GM12891 (cell line): ENCODE data around the gene ALKBH3.

Source experiments
- DNase-seq: peaks from one replicate; pipeline ENCODE4 v3.0.0; 2011; ENCODE audit warnings: low spot score; ENCODE audit not compliant: insufficient read length
- FAIRE-seq: peaks from 2 replicates; lab custom pipeline; 2011; peaks lifted over from hg19 to GRCh38; lab: Jason Lieb, UNC
- PAX5 ChIP-seq: IDR thresholded peaks from 2 replicates; pipeline ENCODE4 v1.6.1; 2011; ENCODE audit warnings: low read length, moderate library complexity, mild to moderate bottlenecking; ENCODE audit not compliant: insufficient read depth, severe bottlenecking
- POLR2A ChIP-seq: IDR thresholded peaks from 2 replicates; pipeline ENCODE4 v1.6.1; 2011; ENCODE audit warnings: low read depth, low read length, control low read depth
- POLR2AphosphoS5 ChIP-seq: IDR thresholded peaks from 2 replicates; pipeline ENCODE4 v1.6.1; 2011; ENCODE audit warnings: low read depth, low read length, control low read depth
- POU2F2 ChIP-seq: IDR thresholded peaks from 2 replicates; pipeline ENCODE4 v1.6.1; 2011; ENCODE audit warnings: low read depth, mild to moderate bottlenecking, control low read depth, low read length, moderate library complexity
- SPI1 ChIP-seq: IDR thresholded peaks from 2 replicates; pipeline ENCODE4 v1.6.1; 2011; ENCODE audit warnings: low read depth, low read length, control low read depth
- TAF1 ChIP-seq: IDR thresholded peaks from 2 replicates; pipeline ENCODE4 v1.6.1; 2011; ENCODE audit warnings: low read depth, low read length, control low read depth

The ALKBH3 gene

GRCh38 chr11:43919852-43920597 is 39.4 kb downstream of the ALKBH3 start:
- no peak for FAIRE-seq

DNA sequence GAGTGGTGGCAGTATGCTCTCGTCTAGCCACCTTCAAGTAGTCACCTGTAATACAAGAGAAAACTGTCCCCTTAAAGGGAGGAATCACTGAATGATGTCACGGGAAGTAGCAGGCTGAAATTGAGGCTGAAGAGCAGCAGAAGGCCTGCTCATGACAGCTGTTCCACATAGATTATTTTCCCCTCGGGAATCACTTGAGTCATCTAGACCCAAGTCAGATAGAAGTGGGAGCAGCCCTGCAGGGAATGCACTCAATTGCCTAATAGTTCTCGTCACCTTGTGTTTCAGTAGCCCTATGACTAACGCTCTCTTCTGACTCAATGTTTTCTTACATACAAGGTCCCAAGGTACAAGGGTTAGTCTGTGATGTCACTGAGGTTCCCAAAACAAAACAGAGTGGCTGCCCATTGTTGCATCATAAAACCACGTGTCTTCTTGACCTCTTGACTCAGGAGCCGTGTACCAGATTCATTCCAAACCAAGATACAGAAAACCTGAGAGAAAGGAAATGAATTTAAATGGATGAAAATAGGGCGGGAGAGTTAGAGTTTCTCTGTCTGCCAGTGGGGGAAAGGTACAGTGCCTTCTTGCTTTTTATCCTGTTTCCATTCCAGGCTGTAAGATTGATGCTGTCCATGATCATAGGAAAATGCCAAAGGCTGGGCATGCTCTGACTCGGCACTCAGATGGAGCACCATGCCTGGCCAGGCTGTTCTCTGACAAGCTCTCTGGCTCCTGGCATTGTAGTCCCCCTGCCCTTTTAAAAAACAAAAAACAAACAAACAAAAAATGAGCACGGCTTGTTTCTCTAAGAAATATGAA is 40.2 kb downstream of the ALKBH3 start:
- no peak for DNase-seq
- TF ChIP-seq SPI1 (no peak), POLR2A (no peak), PAX5 (no peak), POLR2AphosphoS5 (no peak), POU2F2 (no peak), TAF1 (no peak)
- no peak for FAIRE-seq

More at GRCh38 chr11:43919852-43920597, 39.4 kb downstream of the ALKBH3 start:
- TF ChIP-seq POLR2A = no peak
- TF ChIP-seq POLR2AphosphoS5 = no peak
- TF ChIP-seq POU2F2 = no peak
- TF ChIP-seq TAF1 = no peak
- no peak for TF ChIP-seq PAX5
- TF ChIP-seq SPI1 = no peak
- DNase-seq = no peak

DNA sequence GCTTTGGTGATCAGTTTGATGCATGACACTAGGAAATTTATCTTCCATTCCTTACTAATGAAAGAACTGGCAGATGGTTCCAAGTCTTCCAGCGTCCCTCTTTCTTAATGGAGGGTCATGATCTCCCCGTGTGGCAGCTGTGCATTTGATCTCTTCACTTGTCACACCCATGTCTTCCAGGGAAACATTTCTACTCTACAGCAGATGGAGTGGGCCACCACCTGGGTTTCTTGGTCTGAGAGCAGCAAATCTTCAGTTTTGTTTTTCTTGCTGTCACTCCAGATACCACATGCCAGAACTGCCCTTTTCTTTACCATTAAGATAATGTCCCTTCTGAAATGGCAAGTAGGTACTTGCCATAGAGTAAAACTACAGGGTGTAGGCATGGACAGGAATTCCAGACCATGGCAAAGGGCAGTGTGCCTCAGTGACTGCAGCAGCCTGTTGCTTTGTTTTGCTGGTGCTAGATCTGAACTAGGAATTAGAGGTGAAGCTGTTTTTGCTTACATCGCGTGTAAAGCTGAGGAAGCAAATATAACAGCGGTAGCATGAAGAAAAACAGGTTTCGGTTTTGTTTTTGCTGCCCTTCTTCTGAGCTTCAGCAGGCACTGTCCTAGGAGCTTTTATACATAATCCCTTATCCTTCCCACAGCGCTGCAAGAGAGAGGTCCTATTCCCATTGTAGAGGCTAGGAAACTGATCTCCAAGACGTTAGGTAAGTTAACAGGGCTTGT is 41.1 kb downstream of the ALKBH3 start:
- no peak for TF ChIP-seq POU2F2
- FAIRE-seq (no peak), DNase-seq (no peak)

GRCh38 chr11:43922295-43922648 is 41.6 kb downstream of the ALKBH3 start:
- DNase-seq (no peak), FAIRE-seq (no peak)
- TF ChIP-seq POLR2A (no peak), PAX5 (no peak), TAF1 (no peak), SPI1 (no peak), POU2F2 (no peak)

DNA sequence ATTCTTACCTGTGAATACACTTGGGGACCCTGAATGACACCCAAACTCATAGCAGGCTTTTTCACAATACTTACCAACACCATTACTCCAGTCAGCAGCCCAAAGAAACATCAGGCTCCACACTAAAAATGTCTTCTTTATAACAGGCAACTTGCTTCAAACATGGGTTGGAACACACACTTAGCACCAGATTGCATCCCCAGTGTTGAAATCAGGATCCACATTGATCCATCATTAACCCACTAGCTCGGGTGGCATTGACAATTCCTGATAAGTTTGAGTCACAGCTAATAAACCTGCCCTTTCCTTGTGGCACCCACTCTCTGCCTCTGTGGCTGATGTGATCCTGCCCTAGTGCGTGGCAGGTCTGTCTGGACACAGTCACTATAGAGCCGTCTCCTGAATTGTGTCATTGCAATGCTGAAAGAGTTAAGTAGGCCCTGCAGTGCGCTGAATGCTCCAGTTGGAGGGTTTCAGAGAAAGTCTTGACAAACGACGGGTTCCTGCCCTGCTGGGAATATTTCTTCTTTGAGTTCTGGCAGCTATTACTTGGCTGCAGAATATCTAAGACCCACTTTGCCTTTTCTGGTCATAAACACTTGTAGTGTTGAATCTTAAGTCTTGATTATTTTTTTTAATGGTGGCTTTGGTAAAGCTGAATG is 42.2 kb downstream of the ALKBH3 start:
- FAIRE-seq = no peak
- no peak for TF ChIP-seq TAF1
- TF ChIP-seq POLR2A = no peak
- no peak for TF ChIP-seq PAX5
- no peak for TF ChIP-seq POLR2AphosphoS5
- no peak for TF ChIP-seq POU2F2
- DNase-seq = no peak

- DNase-seq = no peak
- no peak for FAIRE-seq
- TF ChIP-seq PAX5 = no peak
- no peak for TF ChIP-seq POLR2A
- TF ChIP-seq POLR2AphosphoS5 = no peak
- no peak for TF ChIP-seq SPI1
- no peak for TF ChIP-seq POU2F2
- no peak for TF ChIP-seq TAF1
Observed at GRCh38 chr11:43923406-43924111, 42.9 kb downstream of the ALKBH3 start.

- FAIRE-seq (no peak), DNase-seq (no peak)
- TF ChIP-seq POLR2A (no peak), PAX5 (no peak), POU2F2 (no peak), SPI1 (no peak), TAF1 (no peak), POLR2AphosphoS5 (no peak)
Observed at GRCh38 chr11:43924112-43924855, 43.7 kb downstream of the ALKBH3 start.

GRCh38 chr11:43925063-43925931 is 44.7 kb downstream of the ALKBH3 start:
- no peak for TF ChIP-seq POLR2A
- no peak for TF ChIP-seq TAF1
- DNase-seq (no peak), FAIRE-seq (no peak)
